Ascending aorta (tissue), 2 donors: ENCODE results near the gene GBP2. TPM values are rescaled to one million over a fixed set of nuclear protein-coding genes. Genes with fewer than 3 reads are reported as not detected.

Experiments
- DNase-seq, 2 donors: peaks; one replicate each; pipeline ENCODE4 v3.0.0-alpha.2; 2019; ENCODE audit warnings: low spot score in 2 of 2
- H3K27ac ChIP-seq, 2 donors: fragments of 200-600 bp; sonication (generic); one replicate each; pipeline ENCODE4 v1.5.1; 2016 to 2017; ENCODE audit warnings: mild to moderate bottlenecking in 1 of 2
- H3K27me3 ChIP-seq: fragments of 200-600 bp; sonication (generic); one replicate; pipeline ENCODE4 v1.5.1; 2017
- H3K36me3 ChIP-seq, 2 donors: fragments of 200-600 bp; sonication (generic); one replicate each; pipeline ENCODE4 v1.5.1; 2016
- H3K4me1 ChIP-seq, 2 donors: fragments of 200-600 bp; sonication (generic); one replicate each; pipeline ENCODE4 v1.5.1; 2016 to 2017; ENCODE audit warnings: mild to moderate bottlenecking in 1 of 2
- H3K4me3 ChIP-seq, 2 donors: fragments of 200-600 bp; sonication (generic); one replicate each; pipeline ENCODE4 v1.5.1; 2016 to 2017; ENCODE audit warnings: mild to moderate bottlenecking in 1 of 2
- H3K9me3 ChIP-seq, 2 donors: fragments of 200-600 bp; sonication (generic); one replicate each; pipeline ENCODE4 v1.5.1; 2016
- intact Hi-C: fragments of 100-400 bp; cut with DNase I; formaldehyde crosslinking; loops from one replicate; pipeline ENCODE4 v1.15.1; 2023
- total RNA-seq: library from RNA; depleted of rRNA; stranded (reverse); fragments of >200 nt; gene quantifications from one replicate; pipeline ENCODE4 v1.1.0, GENCODE V29; 2016
- TF ChIP-seq, protein P1 (sequence below), 3 experiments: fragments of 200-600 bp in 2 of 3; fragments of 450-650 bp in 1 of 3; sonication (generic) in 2 of 3; IDR thresholded peaks; one replicate each; pipeline ENCODE4 v1.5.1; 2016 to 2019; ENCODE audit warnings: antibody characterized with exemption in 3 of 3, mild to moderate bottlenecking in 1 of 3, moderate library complexity in 1 of 3

Gene GBP2
- total RNA-seq, 1 donor from 2014 or later: 72.9 TPM

DNA sequence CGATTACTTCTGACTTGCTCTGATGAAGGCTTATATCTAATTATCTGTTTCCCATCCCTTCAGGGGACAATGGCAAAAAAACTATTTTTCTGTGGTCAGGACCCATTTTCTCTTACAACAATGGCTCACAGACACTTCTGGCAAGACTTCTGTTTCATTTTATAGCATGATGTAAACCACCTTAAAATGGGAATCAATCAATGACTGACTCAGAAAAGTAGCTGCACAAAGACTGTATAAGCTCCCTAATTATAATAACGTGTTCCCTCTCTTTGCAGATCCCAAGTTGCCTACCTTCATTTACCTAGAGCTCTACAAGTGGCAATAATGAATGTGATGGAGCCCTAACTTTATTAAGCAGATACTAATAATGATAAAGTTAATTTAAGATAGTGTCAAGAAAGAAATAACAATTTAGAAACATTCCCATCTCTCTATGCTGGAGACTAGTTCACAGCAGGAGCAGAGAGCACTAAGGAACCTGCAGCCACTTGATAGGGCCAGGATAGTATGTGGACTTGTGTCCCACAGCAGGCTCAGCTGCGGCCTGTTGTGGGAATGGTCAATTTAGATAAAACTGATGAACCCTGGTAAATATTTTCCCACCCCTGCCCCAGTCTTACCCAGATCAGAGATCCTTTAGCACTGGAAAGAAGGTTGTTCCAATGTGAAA, 538 bp downstream of the GBP2 start:
- intact Hi-C loops: no loop called here
- TF ChIP-seq, protein P1, sequence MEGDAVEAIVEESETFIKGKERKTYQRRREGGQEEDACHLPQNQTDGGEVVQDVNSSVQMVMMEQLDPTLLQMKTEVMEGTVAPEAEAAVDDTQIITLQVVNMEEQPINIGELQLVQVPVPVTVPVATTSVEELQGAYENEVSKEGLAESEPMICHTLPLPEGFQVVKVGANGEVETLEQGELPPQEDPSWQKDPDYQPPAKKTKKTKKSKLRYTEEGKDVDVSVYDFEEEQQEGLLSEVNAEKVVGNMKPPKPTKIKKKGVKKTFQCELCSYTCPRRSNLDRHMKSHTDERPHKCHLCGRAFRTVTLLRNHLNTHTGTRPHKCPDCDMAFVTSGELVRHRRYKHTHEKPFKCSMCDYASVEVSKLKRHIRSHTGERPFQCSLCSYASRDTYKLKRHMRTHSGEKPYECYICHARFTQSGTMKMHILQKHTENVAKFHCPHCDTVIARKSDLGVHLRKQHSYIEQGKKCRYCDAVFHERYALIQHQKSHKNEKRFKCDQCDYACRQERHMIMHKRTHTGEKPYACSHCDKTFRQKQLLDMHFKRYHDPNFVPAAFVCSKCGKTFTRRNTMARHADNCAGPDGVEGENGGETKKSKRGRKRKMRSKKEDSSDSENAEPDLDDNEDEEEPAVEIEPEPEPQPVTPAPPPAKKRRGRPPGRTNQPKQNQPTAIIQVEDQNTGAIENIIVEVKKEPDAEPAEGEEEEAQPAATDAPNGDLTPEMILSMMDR (IDR thresholded peaks at IDR 0.05): no peak
- DNase-seq: no peak
- Histone ChIP-seq H3K27me3 (no peaks in the 10 kb centered on the region), H3K27ac (peak overlapping the region; percentile 72 to 81), H3K9me3 (no peaks in the 10 kb centered on the region), H3K4me3 (peak overlapping the region; percentile 52 to 86), H3K36me3 (peaks cover 7 to 12% of the 10 kb centered on the region in 2 donors), H3K4me1 (peaks cover 7 to 28% of the 10 kb centered on the region in 2 donors)

- Histone ChIP-seq H3K36me3 (peaks cover 43 to 49% of the 10 kb centered on the region in 2 donors), H3K4me1 (peaks cover 3 to 9% of the 10 kb centered on the region in 2 donors), H3K27ac (no peak overlapping the region), H3K4me3 (no peak overlapping the region), H3K9me3 (no peaks in the 10 kb centered on the region), H3K27me3 (no peaks in the 10 kb centered on the region)
- intact Hi-C loops: loop anchor here (5.0 kb wide), 1 partner anchor 236 kb away; no protein-coding TSS in a partner anchor
- TF ChIP-seq, protein P1 (IDR thresholded peaks at IDR 0.05): no peak
- DNase-seq: no peak
These were observed 4.3 kb downstream of the GBP2 start for GRCh38 chr1:89121641-89122040.

GRCh38 chr1:89114662-89115061, 11.3 kb downstream of the GBP2 start:
- Histone ChIP-seq H3K4me1 (no peaks in the 10 kb centered on the region), H3K9me3 (no peaks in the 10 kb centered on the region), H3K4me3 (no peak overlapping the region), H3K27ac (no peak overlapping the region), H3K27me3 (no peaks in the 10 kb centered on the region), H3K36me3 (peaks cover 89 to 99% of the 10 kb centered on the region in 2 donors)
- no peak for DNase-seq
- intact Hi-C loops: no loop called here
- TF ChIP-seq, protein P1 (IDR thresholded peaks at IDR 0.05): no peak

DNA sequence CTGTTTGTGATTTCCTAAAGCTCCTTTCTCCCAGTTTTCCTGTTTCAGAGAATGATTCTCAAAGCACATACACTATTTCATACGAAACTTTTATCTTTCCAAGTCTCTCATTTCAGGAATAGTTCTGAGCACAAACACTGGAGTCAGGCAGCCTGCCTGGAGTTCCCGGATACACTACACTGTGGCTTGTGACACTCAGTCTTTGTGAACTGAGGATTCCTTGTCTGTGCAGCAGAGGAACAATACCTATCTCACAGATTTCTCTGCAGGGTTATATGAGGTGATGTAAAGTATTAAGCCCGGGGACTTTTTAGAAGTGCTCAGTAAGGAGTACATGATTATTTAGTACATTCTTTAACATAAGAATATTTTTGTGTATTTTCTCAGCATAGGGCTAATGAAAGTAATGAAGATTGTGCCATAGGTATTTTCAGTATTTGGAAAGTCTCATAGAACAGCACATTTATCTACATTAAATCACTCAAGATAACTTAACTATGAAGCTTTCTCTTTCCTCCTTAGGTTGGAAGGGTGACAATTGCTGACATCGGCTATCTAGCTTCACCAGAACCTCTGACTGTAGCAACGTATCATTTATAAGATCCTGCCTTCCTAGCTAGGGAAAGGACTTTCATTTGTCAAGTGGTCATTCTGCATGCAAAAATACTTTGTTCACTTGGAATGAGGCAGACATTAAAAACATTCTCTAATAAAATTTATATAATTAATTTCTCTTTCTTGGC, 12.9 kb downstream of the GBP2 start:
- DNase-seq: no peak
- Histone ChIP-seq H3K27ac (no peak overlapping the region), H3K36me3 (peaks cover 90 to 99% of the 10 kb centered on the region in 2 donors), H3K4me3 (no peak overlapping the region), H3K27me3 (no peaks in the 10 kb centered on the region), H3K9me3 (no peaks in the 10 kb centered on the region), H3K4me1 (no peaks in the 10 kb centered on the region)
- TF ChIP-seq, protein P1 (IDR thresholded peaks at IDR 0.05): no peak
- intact Hi-C loops: no loop called here

GRCh38 chr1:89104687-89105086, 21.2 kb downstream of the GBP2 start:
- Histone ChIP-seq H3K4me3 (no peak overlapping the region), H3K27ac (no peak overlapping the region), H3K9me3 (no peaks in the 10 kb centered on the region), H3K4me1 (no peaks in the 10 kb centered on the region), H3K36me3 (peaks cover 35 to 54% of the 10 kb centered on the region in 2 donors), H3K27me3 (no peaks in the 10 kb centered on the region)
- intact Hi-C loops: no loop called here
- TF ChIP-seq, protein P1 (IDR thresholded peaks at IDR 0.05): no peak
- no peak for DNase-seq
